Caco-2 (cell line): ENCODE data around the gene ARFGEF2. TPM values are rescaled to one million over a fixed set of nuclear protein-coding genes. Genes with fewer than 3 reads are reported as not detected.
A peak's percentile ranks its signal among the peaks of the same experiment; 100 is the strongest.

ENCODE experiments used
- BruUV-seq: library from RNA; stranded (reverse); fragments of 400-500 nt; replicated peaks from 2 replicates; lab custom pipeline; 2021; lab: Mats Ljungman, UMichigan
- CTCF ChIA-PET: fragments of 300-600 bp; sonication (Branson Sonifier 250); formaldehyde crosslinking; loops from one replicate; lab custom pipeline; 2022; ENCODE audit warnings: antibody characterized with exemption; lab: Charles Lee
- POLR2A ChIA-PET: fragments of 300-600 bp; sonication (Branson Sonifier 250); formaldehyde crosslinking; loops from one replicate; lab custom pipeline; 2022; ENCODE audit warnings: antibody characterized with exemption; lab: Charles Lee
- DNase-seq, 2 experiments: peaks; one replicate each; pipeline versions ENCODE4 v3.0.0 to v3.0.0-alpha.2; 2020 to 2022
- H3K27me3 ChIP-seq: replicated peaks from 2 replicates; pipeline ENCODE4 v1.6.0; 2011; ENCODE audit warnings: low read length; ENCODE audit not compliant: control insufficient read depth, insufficient read depth
- H3K36me3 ChIP-seq: 2 replicates; pipeline ENCODE4 v1.5.1; 2011; ENCODE audit warnings: low read length; ENCODE audit not compliant: control insufficient read depth, insufficient read depth
- H3K4me1 ChIP-seq: fragments of 250-450 bp; sonication (Bioruptor Pico); 2 replicates; pipeline ENCODE4 v1.5.1; 2020; ENCODE audit warnings: mild to moderate bottlenecking
- H3K4me3 ChIP-seq: 2 replicates; pipeline ENCODE4 v1.5.1; 2011; ENCODE audit warnings: low read depth, mild to moderate bottlenecking, control low read depth, low read length
- H3K9me3 ChIP-seq: fragments of 250-450 bp; sonication (Bioruptor Pico); 2 replicates; pipeline ENCODE4 v1.5.1; 2020; ENCODE audit warnings: mild to moderate bottlenecking, moderate library complexity
- H3K27ac Mint-ChIP-seq: one replicate; pipeline ENCODE4 v1.8.0; 2022; ENCODE audit warnings: mixed read lengths; ENCODE audit not compliant: unreplicated experiment
- H3K27me3 Mint-ChIP-seq: one replicate; pipeline ENCODE4 v1.8.0; 2022; ENCODE audit warnings: mixed read lengths; ENCODE audit not compliant: insufficient read depth, unreplicated experiment
- H3K36me3 Mint-ChIP-seq: one replicate; pipeline ENCODE4 v1.8.0; 2022; ENCODE audit warnings: mild to moderate bottlenecking, mixed read lengths; ENCODE audit not compliant: insufficient read depth, unreplicated experiment
- H3K4me1 Mint-ChIP-seq: one replicate; pipeline ENCODE4 v1.8.0; 2022; ENCODE audit warnings: low read depth, mixed read lengths; ENCODE audit not compliant: unreplicated experiment
- H3K4me3 Mint-ChIP-seq: one replicate; pipeline ENCODE4 v1.8.0; 2022; ENCODE audit warnings: mild to moderate bottlenecking, moderate library complexity, mixed read lengths; ENCODE audit not compliant: unreplicated experiment
- H3K9me3 Mint-ChIP-seq: one replicate; pipeline ENCODE4 v1.8.0; 2022; ENCODE audit warnings: mixed read lengths; ENCODE audit not compliant: unreplicated experiment
- CTCF ChIP-seq, 2 experiments: fragments of 200-600 bp in 1 of 2; IDR thresholded peaks; 1 replicate in 1 of 2; 2 replicates in 1 of 2; pipeline versions ENCODE4 v1.5.1 to v1.8.0; 2011 to 2022; ENCODE audit warnings: antibody characterized with exemption in 1 of 2, control low read depth in 1 of 2, inconsistent platforms in 1 of 2, low read depth in 1 of 2, low read length in 1 of 2, mild to moderate bottlenecking in 1 of 2, moderate library complexity in 1 of 2; ENCODE audit not compliant: insufficient read depth in 1 of 2, severe bottlenecking in 1 of 2, unreplicated experiment in 1 of 2
- intact Hi-C: fragments of 100-400 bp; cut with micrococcal nuclease; formaldehyde crosslinking; loops from one replicate; pipeline ENCODE4 v1.10.0; 2022; ENCODE audit not compliant: unreplicated experiment
- total RNA-seq: library from RNA; stranded (reverse); gene quantifications from 2 replicates; pipeline ENCODE4 v1.2.3, GENCODE V29; 2022

ARFGEF2 gene
- total RNA-seq, 1 experiment from 2014 or later: 78.8 TPM

GRCh38 chr20:48877304-48877703 is 44.2 kb upstream of the ARFGEF2 start:
- no peaks in the 10 kb centered on the region for H3K36me3 Mint-ChIP-seq
- no peak overlapping the region for H3K4me3 Mint-ChIP-seq
- ChIA-PET CTCF (interaction anchor here (0.6 to 2.9 kb wide), 2 partner anchors 27 to 220 kb away, joined by 5 to 11 read pairs; no protein-coding TSS in a partner anchor), POLR2A (no interaction called here)
- intact Hi-C loops: no loop called here
- no peak overlapping the region for H3K4me3 ChIP-seq
- H3K36me3 ChIP-seq: no peaks in the 10 kb centered on the region
- TF ChIP-seq CTCF (IDR thresholded peaks at IDR 0.05; ENCODE audit: insufficient read depth in 1 of 2, low read depth in 1 of 2, low read length in 1 of 2, severe bottlenecking in 1 of 2, unreplicated experiment in 1 of 2): no peak
- no peak for DNase-seq
- no peaks in the 10 kb centered on the region for H3K27me3 ChIP-seq
- H3K27me3 Mint-ChIP-seq: no peaks in the 10 kb centered on the region
- 0 out of 2 replicates have a peak, but pooled peaks cover 8% of the 10 kb centered on the region for H3K4me1 ChIP-seq
- H3K4me1 Mint-ChIP-seq: peaks cover 12% of the 10 kb centered on the region
- BruUV-seq: no TSS peak
- H3K27ac Mint-ChIP-seq: no peak overlapping the region
- H3K9me3 ChIP-seq: no peaks in the 10 kb centered on the region
- no peaks in the 10 kb centered on the region for H3K9me3 Mint-ChIP-seq

GRCh38 chr20:48878534-48879248 is 42.8 kb upstream of the ARFGEF2 start:
- Mint-ChIP-seq H3K27me3 (no peaks in the 10 kb centered on the region), H3K4me3 (no peak overlapping the region), H3K27ac (no peak overlapping the region), H3K4me1 (peaks cover 12% of the 10 kb centered on the region), H3K36me3 (no peaks in the 10 kb centered on the region), H3K9me3 (no peaks in the 10 kb centered on the region)
- H3K9me3 ChIP-seq: no peaks in the 10 kb centered on the region
- intact Hi-C loops: no loop called here
- ChIA-PET CTCF (interaction anchor here (0.5 kb wide), 1 partner anchor 190 kb away, joined by 4 read pairs; no protein-coding TSS in a partner anchor), POLR2A (interaction anchor here (0.6 kb wide), 1 partner anchor 1241 kb away, joined by 3 read pairs; no protein-coding TSS in a partner anchor)
- H3K4me3 ChIP-seq: no peak overlapping the region
- H3K4me1 ChIP-seq: 0 out of 2 replicates have a peak, but pooled peaks cover 8% of the 10 kb centered on the region
- BruUV-seq: no TSS peak
- peak in 1 of 2 experiments; percentile 25 for DNase-seq
- H3K27me3 ChIP-seq: no peaks in the 10 kb centered on the region
- no peak for TF ChIP-seq CTCF (IDR thresholded peaks at IDR 0.05; ENCODE audit: insufficient read depth in 1 of 2, low read depth in 1 of 2, low read length in 1 of 2, severe bottlenecking in 1 of 2, unreplicated experiment in 1 of 2)
- H3K36me3 ChIP-seq: no peaks in the 10 kb centered on the region

GRCh38 chr20:48879612-48880245 is 41.8 kb upstream of the ARFGEF2 start:
- TF ChIP-seq CTCF (IDR thresholded peaks at IDR 0.05; ENCODE audit: insufficient read depth in 1 of 2, low read depth in 1 of 2, low read length in 1 of 2, severe bottlenecking in 1 of 2, unreplicated experiment in 1 of 2): no peak
- intact Hi-C loops: no loop called here
- no TSS peak for BruUV-seq

More at GRCh38 chr20:48879612-48880245, 41.8 kb upstream of the ARFGEF2 start:
- POLR2A ChIA-PET: no interaction called here
- H3K4me1 Mint-ChIP-seq: peaks cover 12% of the 10 kb centered on the region
- Histone ChIP-seq H3K9me3 (no peaks in the 10 kb centered on the region), H3K36me3 (no peaks in the 10 kb centered on the region), H3K4me1 (0 out of 2 replicates have a peak, but pooled peaks cover 8% of the 10 kb centered on the region), H3K27me3 (no peaks in the 10 kb centered on the region), H3K4me3 (no peak overlapping the region)
- no peaks in the 10 kb centered on the region for H3K27me3 Mint-ChIP-seq
- no peak for DNase-seq
- H3K9me3 Mint-ChIP-seq: no peaks in the 10 kb centered on the region
- H3K27ac Mint-ChIP-seq: no peak overlapping the region
- CTCF ChIA-PET: no interaction called here
- no peak overlapping the region for H3K4me3 Mint-ChIP-seq
- H3K36me3 Mint-ChIP-seq: no peaks in the 10 kb centered on the region
